NT2/D1 (cell line): ENCODE measurements around the gene CHRNB1.

Experiments
- DNase-seq: peaks from one replicate; pipeline ENCODE4 v3.0.0-alpha.2; 2011; ENCODE audit warnings: low read depth, low spot score
- H3K27me3 ChIP-seq: 2 replicates; pipeline ENCODE4 v1.6.0; 2011; ENCODE audit warnings: mild to moderate bottlenecking; ENCODE audit not compliant: insufficient read length, insufficient read depth
- H3K36me3 ChIP-seq: 2 replicates; pipeline ENCODE4 v1.6.1; 2011; ENCODE audit warnings: mild to moderate bottlenecking, low read length, mixed read lengths; ENCODE audit not compliant: insufficient read depth, insufficient read length
- H3K4me1 ChIP-seq: 2 replicates; pipeline ENCODE4 v1.5.1; 2011; ENCODE audit not compliant: insufficient read depth, insufficient read length
- H3K4me3 ChIP-seq: 2 replicates; pipeline ENCODE4 v1.5.1; 2011; ENCODE audit warnings: low read depth; ENCODE audit not compliant: insufficient read length
- H3K9ac ChIP-seq: 2 replicates; pipeline ENCODE4 v1.6.0; 2011; ENCODE audit warnings: low read depth; ENCODE audit not compliant: insufficient read length
- H3K9me3 ChIP-seq: 2 replicates; pipeline ENCODE4 v1.5.1; 2011; ENCODE audit warnings: mild to moderate bottlenecking, low read length; ENCODE audit not compliant: insufficient read depth
- SUZ12 ChIP-seq: IDR thresholded peaks from 2 replicates; pipeline ENCODE4 v1.6.1; 2011; ENCODE audit not compliant: insufficient read length, insufficient read depth; ENCODE audit errors: extremely low read depth
- YY1 ChIP-seq: IDR thresholded peaks from 2 replicates; pipeline ENCODE4 v1.6.1; 2011; ENCODE audit not compliant: insufficient read length, insufficient read depth
- ZNF274 ChIP-seq: IDR thresholded peaks from 2 replicates; pipeline ENCODE4 v1.6.1; 2011; ENCODE audit warnings: mild to moderate bottlenecking, low read depth, low read length

The CHRNB1 gene

GRCh38 chr17:7404737-7405349 is 40.0 kb upstream of the CHRNB1 start:
- Histone ChIP-seq H3K4me1 (no peaks in the 10 kb centered on the region), H3K4me3 (peak overlapping the region; percentile 78), H3K9ac (peak overlapping the region; percentile 83), H3K9me3 (no peaks in the 10 kb centered on the region), H3K27me3 (no peaks in the 10 kb centered on the region), H3K36me3 (peaks cover 21% of the 10 kb centered on the region)
- no peak for DNase-seq
- no peak for TF ChIP-seq YY1
- TF ChIP-seq ZNF274 = no peak
- TF ChIP-seq SUZ12 = no peak

DNA sequence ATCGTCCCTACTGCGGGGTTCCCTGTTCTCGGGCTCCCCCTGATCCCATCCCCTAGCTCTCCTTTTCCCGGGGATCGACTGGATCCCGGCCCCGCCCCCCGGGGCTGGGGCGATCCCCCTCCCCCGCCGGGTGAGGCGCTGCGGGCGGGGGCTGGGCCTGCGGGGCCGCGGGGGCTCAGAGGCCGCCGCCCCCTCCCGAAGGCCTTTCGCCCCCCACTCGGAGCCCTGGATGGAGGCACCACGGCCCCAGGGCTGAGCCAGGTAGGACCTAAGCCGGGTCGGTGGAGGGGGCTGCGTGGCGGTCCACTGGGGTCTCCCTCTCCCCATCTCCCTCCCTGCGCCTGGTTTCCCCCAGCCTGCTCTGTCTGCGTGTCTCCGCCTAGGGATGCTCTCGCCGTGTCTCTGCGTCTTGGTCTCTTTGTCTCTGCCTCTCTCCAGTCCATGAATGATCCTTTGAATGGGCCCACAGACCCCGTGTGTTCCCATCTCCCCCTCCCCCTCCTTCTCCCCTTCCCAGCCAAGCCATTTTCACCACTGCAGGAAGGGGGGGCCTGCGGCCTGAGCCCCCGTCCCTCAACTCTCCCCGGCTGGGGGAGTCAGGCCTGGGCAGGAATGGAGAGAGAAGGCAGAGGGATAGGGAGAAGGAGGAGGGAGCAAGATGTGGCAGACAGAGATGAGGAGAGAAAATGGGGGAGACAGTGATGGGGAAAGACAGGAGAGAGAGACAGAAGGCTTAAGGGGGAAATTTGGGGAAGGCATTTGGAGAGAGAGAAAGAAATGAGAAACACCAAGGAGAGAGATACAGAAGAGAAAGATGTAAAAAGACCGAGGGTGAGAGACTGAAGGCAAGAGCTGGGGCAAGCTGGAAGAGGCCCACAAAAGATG is 39.3 kb upstream of the CHRNB1 start:
- Histone ChIP-seq H3K4me3 (peak overlapping the region; percentile 78), H3K9ac (peak overlapping the region; percentile 83), H3K36me3 (peaks cover 27% of the 10 kb centered on the region), H3K4me1 (no peaks in the 10 kb centered on the region), H3K9me3 (no peaks in the 10 kb centered on the region), H3K27me3 (no peaks in the 10 kb centered on the region)
- TF ChIP-seq SUZ12 (no peak), YY1 (no peak), ZNF274 (no peak)
- no peak for DNase-seq

GRCh38 chr17:7406235-7406825 is 38.5 kb upstream of the CHRNB1 start:
- H3K27me3 ChIP-seq = no peaks in the 10 kb centered on the region
- no peaks in the 10 kb centered on the region for H3K9me3 ChIP-seq
- H3K36me3 ChIP-seq = peaks cover 33% of the 10 kb centered on the region
- H3K4me3 ChIP-seq = peak overlapping the region; percentile 78
- H3K9ac ChIP-seq = peak overlapping the region; percentile 83
- DNase-seq = no peak
- H3K4me1 ChIP-seq = no peaks in the 10 kb centered on the region
- TF ChIP-seq SUZ12 (no peak), YY1 (no peak)

DNA sequence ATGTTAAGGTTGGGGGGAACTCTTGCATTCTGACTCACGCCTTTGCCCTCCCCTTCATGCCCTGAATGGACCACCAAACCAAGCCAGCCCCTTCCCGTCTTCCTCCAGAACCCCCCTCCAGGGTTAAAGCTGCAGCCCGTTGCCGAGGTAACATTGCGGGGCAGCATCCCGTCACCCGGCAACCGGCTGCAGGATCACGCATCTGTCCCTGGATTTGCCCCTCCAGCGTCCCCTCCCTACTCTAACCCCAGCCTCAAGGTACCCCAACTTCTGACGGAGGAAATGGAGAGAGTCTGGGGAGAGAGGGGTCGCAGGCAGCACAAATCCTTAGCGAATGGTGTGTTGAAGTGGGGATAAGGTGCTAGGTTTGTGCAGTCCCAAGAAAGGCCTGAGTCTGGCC is 37.8 kb upstream of the CHRNB1 start:
- no peak for TF ChIP-seq SUZ12
- no peak for TF ChIP-seq YY1
- no peak for TF ChIP-seq ZNF274
- Histone ChIP-seq H3K36me3 (peaks cover 26% of the 10 kb centered on the region), H3K9me3 (no peaks in the 10 kb centered on the region), H3K9ac (no peak overlapping the region), H3K4me3 (no peak overlapping the region), H3K27me3 (no peaks in the 10 kb centered on the region), H3K4me1 (no peaks in the 10 kb centered on the region)
- no peak for DNase-seq

- H3K36me3 ChIP-seq = peaks cover 26% of the 10 kb centered on the region
- TF ChIP-seq YY1 (no peak), ZNF274 (no peak)
- DNase-seq = no peak
- H3K27me3 ChIP-seq = no peaks in the 10 kb centered on the region
- H3K9ac ChIP-seq = no peak within 1 kb of the TSS
- H3K4me3 ChIP-seq = no peak within 1 kb of the TSS
- no peaks in the 10 kb centered on the region for H3K4me1 ChIP-seq
- no peaks in the 10 kb centered on the region for H3K9me3 ChIP-seq
These were observed 37.2 kb upstream of the CHRNB1 start, which contains the start of gene NLGN2 for GRCh38 chr17:7407485-7408251. TSS of gene NLGN2 (plus strand) at chr17:7407845. CDS start at chr17:7408256, 411 bp downstream.

DNA sequence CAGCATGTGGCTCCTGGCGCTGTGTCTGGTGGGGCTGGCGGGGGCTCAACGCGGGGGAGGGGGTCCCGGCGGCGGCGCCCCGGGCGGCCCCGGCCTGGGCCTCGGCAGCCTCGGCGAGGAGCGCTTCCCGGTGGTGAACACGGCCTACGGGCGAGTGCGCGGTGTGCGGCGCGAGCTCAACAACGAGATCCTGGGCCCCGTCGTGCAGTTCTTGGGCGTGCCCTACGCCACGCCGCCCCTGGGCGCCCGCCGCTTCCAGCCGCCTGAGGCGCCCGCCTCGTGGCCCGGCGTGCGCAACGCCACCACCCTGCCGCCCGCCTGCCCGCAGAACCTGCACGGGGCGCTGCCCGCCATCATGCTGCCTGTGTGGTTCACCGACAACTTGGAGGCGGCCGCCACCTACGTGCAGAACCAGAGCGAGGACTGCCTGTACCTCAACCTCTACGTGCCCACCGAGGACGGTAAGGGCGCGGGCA is 36.6 kb upstream of the CHRNB1 start:
- DNase-seq = no peak
- Histone ChIP-seq H3K4me3 (no peak overlapping the region), H3K36me3 (peaks cover 26% of the 10 kb centered on the region), H3K27me3 (no peaks in the 10 kb centered on the region), H3K9me3 (no peaks in the 10 kb centered on the region), H3K4me1 (peaks cover 3% of the 10 kb centered on the region), H3K9ac (no peak overlapping the region)
- TF ChIP-seq SUZ12 (no peak), YY1 (no peak), ZNF274 (no peak)
